IMR-90 (cell line): ENCODE results near the gene FOSB. TPM values are rescaled to one million over a fixed set of nuclear protein-coding genes. Genes with fewer than 3 reads are reported as not detected.

ENCODE experiments used
- ATAC-seq: fragments of 200-7000 bp; cut with Tn5 transposase; 2 replicates; pipeline ENCODE4 v1.9.1; 2020; ENCODE audit warnings: low read depth, mild to moderate bottlenecking, moderate library complexity
- BruUV-seq: library from RNA; stranded (reverse); fragments of 400-500 nt; replicated peaks from 2 replicates; lab custom pipeline; 2021; lab: Mats Ljungman, UMichigan
- CTCF ChIA-PET: fragments of 300-600 bp; formaldehyde crosslinking; extraction: SDS; loops from one replicate; lab custom pipeline; 2021; ENCODE audit warnings: antibody characterized with exemption; lab: Yijun Ruan, JAX
- POLR2A ChIA-PET: fragments of 300-600 bp; sonication (Branson Sonifier 250); formaldehyde crosslinking; loops from one replicate; lab custom pipeline; 2022; ENCODE audit warnings: antibody characterized with exemption; ENCODE audit not compliant: unreplicated experiment; lab: Charles Lee
- DNase-seq: peaks from one replicate; pipeline ENCODE4 v3.0.0; 2013
- H2AFZ ChIP-seq: replicated peaks from 2 replicates; pipeline ENCODE3; 2013; ENCODE audit warnings: low read length, mild to moderate bottlenecking; ENCODE audit not compliant: poor library complexity
- H2AK5ac ChIP-seq: 2 replicates; pipeline ENCODE4 v1.6.1; 2013; ENCODE audit warnings: low read depth, low read length, inconsistent platforms
- H2AK9ac ChIP-seq: replicated peaks from 2 replicates; pipeline ENCODE3; 2013; ENCODE audit warnings: mild to moderate bottlenecking, low read depth, low read length, moderate library complexity; ENCODE audit not compliant: poor library complexity
- H2BK120ac ChIP-seq: 2 replicates; pipeline ENCODE4 v1.6.1; 2013; ENCODE audit warnings: low read depth, low read length, inconsistent platforms
- H2BK15ac ChIP-seq: 3 replicates; pipeline ENCODE4 v1.6.1; 2013; ENCODE audit warnings: low read depth, low read length, inconsistent platforms
- H2BK20ac ChIP-seq: 2 replicates; pipeline ENCODE4 v1.6.1; 2013; ENCODE audit warnings: low read depth, mild to moderate bottlenecking, inconsistent platforms, low read length, moderate library complexity
- H2BK5ac ChIP-seq: 2 replicates; pipeline ENCODE4 v1.6.1; 2013; ENCODE audit warnings: mild to moderate bottlenecking, low read depth, low read length, inconsistent platforms; ENCODE audit not compliant: poor library complexity, severe bottlenecking
- H3K14ac ChIP-seq: replicated peaks from 2 replicates; pipeline ENCODE4 v1.6.1; 2013; ENCODE audit warnings: low read depth, low read length, inconsistent platforms
- H3K18ac ChIP-seq: 2 replicates; pipeline ENCODE4 v1.6.1; 2013; ENCODE audit warnings: low read depth, low read length, control low read depth
- H3K23ac ChIP-seq: 2 replicates; pipeline ENCODE4 v1.6.1; 2013; ENCODE audit warnings: low read depth, low read length, inconsistent platforms
- H3K27ac ChIP-seq: 2 replicates; pipeline ENCODE4 v1.5.1; 2013; ENCODE audit warnings: mild to moderate bottlenecking, control low read depth, low read length; ENCODE audit not compliant: insufficient read depth
- H3K27me3 ChIP-seq: 2 replicates; pipeline ENCODE4 v1.6.1; 2013; ENCODE audit warnings: low read length; ENCODE audit not compliant: control insufficient read depth, insufficient read depth
- H3K36me3 ChIP-seq: 2 replicates; pipeline ENCODE4 v1.6.1; 2013; ENCODE audit warnings: low read length, mixed read lengths; ENCODE audit not compliant: control insufficient read depth, insufficient read depth
- H3K4ac ChIP-seq: 2 replicates; pipeline ENCODE4 v1.6.1; 2013; ENCODE audit warnings: low read depth, low read length, inconsistent platforms
- H3K4me1 ChIP-seq: 2 replicates; pipeline ENCODE4 v1.6.1; 2013; ENCODE audit warnings: low read length, mixed read lengths; ENCODE audit not compliant: control insufficient read depth, insufficient read depth
- H3K4me2 ChIP-seq: 2 replicates; pipeline ENCODE4 v1.6.1; 2013; ENCODE audit warnings: low read depth, mild to moderate bottlenecking, control low read depth, low read length, moderate library complexity
- H3K4me3 ChIP-seq: 2 replicates; pipeline ENCODE4 v1.5.1; 2013; ENCODE audit warnings: low read depth, mild to moderate bottlenecking, control low read depth, low read length, moderate library complexity; ENCODE audit not compliant: insufficient read depth
- H3K56ac ChIP-seq: 2 replicates; pipeline ENCODE4 v1.6.1; 2013; ENCODE audit warnings: low read length, inconsistent platforms; ENCODE audit not compliant: insufficient read depth; ENCODE audit errors: extremely low read depth
- H3K79me1 ChIP-seq, 2 experiments: 2 replicates each; pipeline ENCODE4 v1.6.1; 2013; ENCODE audit warnings: low read length in 2 of 2, inconsistent platforms in 1 of 2, low read depth in 1 of 2
- H3K9ac ChIP-seq: 2 replicates; pipeline ENCODE4 v1.6.1; 2013; ENCODE audit warnings: low read depth, low read length, control low read depth
- H3K9me1 ChIP-seq: 2 replicates; pipeline ENCODE4 v1.6.1; 2013; ENCODE audit warnings: low read length, inconsistent platforms; ENCODE audit not compliant: insufficient read depth
- H3K9me3 ChIP-seq: 2 replicates; pipeline ENCODE4 v1.6.1; 2013; ENCODE audit warnings: low read length; ENCODE audit not compliant: control insufficient read depth, insufficient read depth
- H4K20me1 ChIP-seq: 2 replicates; pipeline ENCODE4 v1.6.1; 2013; ENCODE audit warnings: low read length, inconsistent platforms; ENCODE audit not compliant: insufficient read depth
- H4K5ac ChIP-seq: 2 replicates; pipeline ENCODE4 v1.6.1; 2013; ENCODE audit warnings: mild to moderate bottlenecking, low read depth, low read length, control low read depth
- H4K8ac ChIP-seq, 2 experiments: 2 replicates each; pipeline ENCODE4 v1.6.1; 2013; ENCODE audit warnings: low read depth in 2 of 2, low read length in 2 of 2, control low read depth in 1 of 2, inconsistent platforms in 1 of 2
- H4K91ac ChIP-seq: 2 replicates; pipeline ENCODE4 v1.6.1; 2013; ENCODE audit warnings: low read depth, low read length, inconsistent platforms; ENCODE audit not compliant: insufficient read depth
- BHLHE40 ChIP-seq: fragments of 150-350 bp; IDR thresholded peaks from 2 replicates; pipeline ENCODE4 v1.6.1; 2016; ENCODE audit warnings: mild to moderate bottlenecking, low read depth, low read length
- CEBPB ChIP-seq: IDR thresholded peaks from 2 replicates; pipeline ENCODE4 v1.6.1; 2012; ENCODE audit warnings: low read depth, low read length, improper control_type of control experiment
- CHD1 ChIP-seq: IDR thresholded peaks from 2 replicates; pipeline ENCODE4 v1.6.1; 2012; ENCODE audit warnings: low read depth, low read length, improper control_type of control experiment
- ELK1 ChIP-seq: fragments of 150-350 bp; IDR thresholded peaks from 2 replicates; pipeline ENCODE4 v1.6.1; 2016; ENCODE audit warnings: low read depth, mild to moderate bottlenecking, low read length, moderate library complexity, borderline replicate concordance
- FOS ChIP-seq: fragments of 150-350 bp; IDR thresholded peaks from 2 replicates; pipeline ENCODE4 v1.6.1; 2016; ENCODE audit warnings: low read depth, low read length
- MAFK ChIP-seq: IDR thresholded peaks from 2 replicates; pipeline ENCODE4 v1.6.1; 2012; ENCODE audit warnings: low read depth, low read length, improper control_type of control experiment
- MAZ ChIP-seq: IDR thresholded peaks from 2 replicates; pipeline ENCODE4 v1.6.1; 2012; ENCODE audit warnings: low read depth, mild to moderate bottlenecking, low read length, improper control_type of control experiment, moderate library complexity, borderline replicate concordance
- MXI1 ChIP-seq: IDR thresholded peaks from 2 replicates; pipeline ENCODE4 v1.6.1; 2012; ENCODE audit warnings: low read depth, mild to moderate bottlenecking, low read length, moderate library complexity, borderline replicate concordance
- NFE2L2 ChIP-seq: fragments of 150-350 bp; IDR thresholded peaks from 2 replicates; pipeline ENCODE4 v1.6.1; 2016; ENCODE audit warnings: low read depth, mild to moderate bottlenecking, low read length
- POLR2A ChIP-seq: IDR thresholded peaks from 2 replicates; pipeline ENCODE4 v1.6.1; 2012; ENCODE audit warnings: mild to moderate bottlenecking, low read depth, low read length
- RFX5 ChIP-seq: IDR thresholded peaks from 2 replicates; pipeline ENCODE4 v1.8.0; 2012; ENCODE audit warnings: low read depth, mild to moderate bottlenecking, low read length, moderate library complexity
- SMC3 ChIP-seq: fragments of 150-350 bp; IDR thresholded peaks from 2 replicates; pipeline ENCODE4 v1.6.1; 2016; ENCODE audit warnings: low read depth, mild to moderate bottlenecking, antibody characterized with exemption, low read length, moderate library complexity
- USF2 ChIP-seq: fragments of 150-350 bp; IDR thresholded peaks from 2 replicates; pipeline ENCODE4 v1.6.1; 2017; ENCODE audit warnings: mild to moderate bottlenecking, antibody characterized with exemption, low read length, low read depth
- WGBS, 2 experiments: methylation state at CpG; one replicate each; pipeline versions ENCODE4 v1.1.5 to v1.1.7; 2013; ENCODE audit warnings: missing lambda C conversion rate in 2 of 2; ENCODE audit not compliant: insufficient read length in 1 of 2; ENCODE audit errors: extremely low coverage in 2 of 2; 5-methylcytosine and 5-hydroxymethylcytosine counted together
- dilution Hi-C: fragments of 300-500 bp; cut with HindIII; formaldehyde crosslinking; loops from one replicate; pipeline ENCODE4 v1.14.3; 2018; ENCODE audit warnings: low sequenced_read_pairs; ENCODE audit not compliant: unreplicated experiment
- in situ Hi-C: fragments of 300-500 bp; cut with MboI; formaldehyde crosslinking; loops from 3 replicates; pipeline ENCODE4 v1.14.3; 2019; ENCODE audit warnings: low sequenced_read_pairs, inconsistent platforms, mixed read lengths
- intact Hi-C: fragments of 100-400 bp; cut with micrococcal nuclease; formaldehyde crosslinking; loops from 2 replicates; pipeline ENCODE4 v1.10.0; 2022
- polyA plus RNA-seq, 3 experiments: library from polyadenylated mRNA; depleted of rRNA; stranded (reverse); fragments of >200 nt; gene quantifications; 2 replicates each; pipeline ENCODE4 v1.2.3, GENCODE V29; 2012; ENCODE audit warnings: low replicate concordance in 1 of 3
- total RNA-seq: library from RNA; depleted of rRNA; stranded (reverse); fragments of >200 nt; gene quantifications from 2 replicates; pipeline ENCODE4 v1.2.3, GENCODE V29; 2012
- TF ChIP-seq, protein P1 (sequence below): conservative IDR thresholded peaks from 2 replicates; pipeline ENCODE4 v1.5.1; 2012; ENCODE audit warnings: mild to moderate bottlenecking, low read depth, low read length, improper control_type of control experiment

The FOSB gene
- total and polyA plus RNA-seq, 2 of the 4 experiments (the other 2 are of a cell fraction) = 11.1 to 15.6 TPM

- POLR2A ChIA-PET = no interaction called here
- TF ChIP-seq ELK1 (no peak), NFE2L2 (no peak), USF2 (peak; percentile 79), BHLHE40 (no peak; the same call in 1 of the 2 replicates), CHD1 (no peak), RFX5 (no peak), SMC3 (no peak), MAZ (no peak), POLR2A (peak; percentile 95), CEBPB (no peak; the same call in 1 of the 2 replicates), FOS (peak; percentile 44), MXI1 (0 out of 2 replicates have a peak, but pooled peaks have one; percentile 1), MAFK (0 out of 2 replicates have a peak, but pooled peaks have one; percentile 49)
- TF ChIP-seq, protein P1, sequence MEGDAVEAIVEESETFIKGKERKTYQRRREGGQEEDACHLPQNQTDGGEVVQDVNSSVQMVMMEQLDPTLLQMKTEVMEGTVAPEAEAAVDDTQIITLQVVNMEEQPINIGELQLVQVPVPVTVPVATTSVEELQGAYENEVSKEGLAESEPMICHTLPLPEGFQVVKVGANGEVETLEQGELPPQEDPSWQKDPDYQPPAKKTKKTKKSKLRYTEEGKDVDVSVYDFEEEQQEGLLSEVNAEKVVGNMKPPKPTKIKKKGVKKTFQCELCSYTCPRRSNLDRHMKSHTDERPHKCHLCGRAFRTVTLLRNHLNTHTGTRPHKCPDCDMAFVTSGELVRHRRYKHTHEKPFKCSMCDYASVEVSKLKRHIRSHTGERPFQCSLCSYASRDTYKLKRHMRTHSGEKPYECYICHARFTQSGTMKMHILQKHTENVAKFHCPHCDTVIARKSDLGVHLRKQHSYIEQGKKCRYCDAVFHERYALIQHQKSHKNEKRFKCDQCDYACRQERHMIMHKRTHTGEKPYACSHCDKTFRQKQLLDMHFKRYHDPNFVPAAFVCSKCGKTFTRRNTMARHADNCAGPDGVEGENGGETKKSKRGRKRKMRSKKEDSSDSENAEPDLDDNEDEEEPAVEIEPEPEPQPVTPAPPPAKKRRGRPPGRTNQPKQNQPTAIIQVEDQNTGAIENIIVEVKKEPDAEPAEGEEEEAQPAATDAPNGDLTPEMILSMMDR = no peak
Observed at GRCh38 chr19:45451131-45451849, 16.5 kb upstream of the FOSB start.

More at GRCh38 chr19:45451131-45451849, 16.5 kb upstream of the FOSB start:
- no peaks in the 10 kb centered on the region for H3K27me3 ChIP-seq
- H3K4ac ChIP-seq = peak overlapping the region; percentile 54
- H2AK9ac ChIP-seq = peak overlapping the region; percentile 51
- CTCF ChIA-PET = no interaction called here
- 4% methylated on average over 11 of the region's 28 CpGs; no CpG with 5 or more reads in 1 of the 2 experiments for WGBS, 2 experiments
- H4K5ac ChIP-seq = no peak overlapping the region
- H3K27ac ChIP-seq = no peak overlapping the region; the same call in 1 of the 2 replicates
- H4K20me1 ChIP-seq = peaks cover 5% of the 10 kb centered on the region
- H3K36me3 ChIP-seq = no peaks in the 10 kb centered on the region
- H3K9ac ChIP-seq = peak overlapping the region; percentile 9; the same call in 1 of the 2 replicates
- no peak overlapping the region for H2BK15ac ChIP-seq
- H3K4me3 ChIP-seq = peak overlapping the region; percentile 55
- H3K18ac ChIP-seq = no peak overlapping the region
- peak overlapping the region in 1 of 2 experiments; percentile 61; a peak in 1 of 4 replicates for H4K8ac ChIP-seq
- dilution Hi-C loops = no loop called here
- H3K56ac ChIP-seq = 0 out of 2 replicates have a peak overlapping the region, but pooled peaks have one; percentile 18
- ATAC-seq (peak; percentile 4), DNase-seq (peak; percentile 88)
- peak overlapping the region; percentile 15 for H2BK5ac ChIP-seq
- no peaks in the 10 kb centered on the region for H3K9me3 ChIP-seq
- H2BK120ac ChIP-seq = peak overlapping the region; percentile 26; the same call in 1 of the 2 replicates
- peak overlapping the region; percentile 87 for H3K4me2 ChIP-seq
- in situ Hi-C loops = no loop called here
- H3K79me1 ChIP-seq = peaks cover 0 to 22% of the 10 kb centered on the region in 2 experiments; a peak in 2 of 4 replicates
- H2AFZ ChIP-seq = peak overlapping the region; percentile 89
- no peak overlapping the region for H2BK20ac ChIP-seq
- H3K4me1 ChIP-seq = peaks cover 12% of the 10 kb centered on the region
- H3K23ac ChIP-seq = peak overlapping the region; percentile 53
- BruUV-seq = no TSS peak
- no peak overlapping the region for H4K91ac ChIP-seq
- H3K14ac ChIP-seq = peak overlapping the region; percentile 40
- H2AK5ac ChIP-seq = peak overlapping the region; percentile 38; the same call in 1 of the 2 replicates
- peaks cover 13% of the 10 kb centered on the region for H3K9me1 ChIP-seq
- intact Hi-C loops = no loop called here
